ENCODE results near the gene ISOC2.

DNA sequence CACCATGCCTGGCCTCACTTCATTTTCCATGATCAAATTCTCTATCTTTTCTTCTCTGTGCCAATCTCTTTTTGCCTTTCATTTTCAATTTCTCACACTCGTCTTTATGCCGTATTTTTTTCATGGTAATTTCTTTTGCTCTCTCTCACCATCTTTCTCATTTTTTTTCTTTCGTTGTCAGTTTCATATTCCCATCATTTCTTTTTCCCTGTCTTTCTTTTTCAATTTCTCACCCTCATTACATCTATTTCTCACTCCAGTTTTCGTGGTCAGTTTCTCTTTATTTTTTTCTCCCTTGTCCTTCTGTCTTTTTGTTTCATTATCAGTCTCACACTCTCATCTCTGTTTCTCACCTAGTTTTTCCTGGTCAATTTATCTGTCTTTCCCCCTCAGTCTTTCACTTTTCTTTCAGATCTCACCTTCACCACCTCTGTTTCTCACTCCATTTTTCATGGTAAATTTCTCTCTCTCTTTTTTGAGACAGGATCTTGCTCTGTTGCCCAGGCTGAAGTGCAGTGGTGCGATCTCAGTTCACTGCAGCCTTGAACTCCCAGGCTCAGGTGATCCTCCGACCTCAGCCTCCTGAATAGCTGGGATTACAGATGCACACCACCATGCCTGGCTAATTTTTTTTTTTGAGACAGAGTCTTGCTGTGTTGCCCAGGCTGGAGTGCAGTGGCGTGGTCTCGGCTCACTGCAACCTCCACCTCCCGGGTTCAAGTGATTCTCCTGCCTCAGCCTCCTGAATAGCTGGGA lies 40.9 kb upstream of the ISOC2 start:
- TF ChIP-seq POLR2AphosphoS5 (IDR thresholded peaks at IDR 0.05; ENCODE audit: borderline replicate concordance, low read depth, low read length) (no peak), FOXP2 (optimal IDR thresholded peaks at IDR 0.05; ENCODE audit: control extremely low read depth, extremely low read length, insufficient read depth) (no peak)

All from SK-N-MC (cell line).